HCT116 (cell line): ENCODE results near the gene KPNA4. TPM values are rescaled to one million over a fixed set of nuclear protein-coding genes. Genes with fewer than 3 reads are reported as not detected.
A peak's percentile ranks its signal among the peaks of the same experiment; 100 is the strongest.

ENCODE experiments used
- ATAC-seq: fragments of 200-7000 bp; cut with Tn5 transposase; 2 replicates; pipeline ENCODE4 v1.9.1; 2020; ENCODE audit warnings: mild to moderate bottlenecking, moderate library complexity
- BruUV-seq: library from RNA; stranded (reverse); fragments of 400-500 nt; replicated peaks from 2 replicates; lab custom pipeline; 2021; lab: Mats Ljungman, UMichigan
- CTCF ChIA-PET: fragments of 300-600 bp; sonication (Branson Sonifier 250); formaldehyde crosslinking; loops from one replicate; lab custom pipeline; 2021; ENCODE audit warnings: antibody characterized with exemption; lab: Charles Lee
- POLR2A ChIA-PET: fragments of 300-600, 350-600 bp; sonication (Branson Sonifier 250); formaldehyde crosslinking; loops from one replicate; lab custom pipeline; 2021; ENCODE audit warnings: antibody characterized with exemption; lab: Charles Lee
- RAD21 ChIA-PET, 2 experiments: fragments of 300-600 bp; sonication (Branson Sonifier 250); formaldehyde crosslinking; loops; one replicate each; lab custom pipeline; 2023; ENCODE audit warnings: low total read pairs in 2 of 2; ENCODE audit not compliant: uncharacterized antibody in 2 of 2, unreplicated experiment in 2 of 2, low non-redundant PET in 1 of 2; lab: Charles Lee
- DNase-seq: peaks from one replicate; pipeline ENCODE4 v3.0.0-alpha.2; 2010; ENCODE audit warnings: low read depth, low spot score
- H2AFZ ChIP-seq: fragments of 200-600 bp; shearing (Covaris generic), sonication (generic); 2 replicates; pipeline ENCODE4 v1.6.1; 2017; ENCODE audit warnings: low read depth, mixed run types, mixed read lengths, antibody characterized with exemption, low read length; ENCODE audit not compliant: poor library complexity, severe bottlenecking
- H3K27ac ChIP-seq: 2 replicates; pipeline ENCODE4 v1.5.1; 2012; ENCODE audit warnings: low read depth, low read length
- H3K27me3 ChIP-seq: fragments of 200-600 bp; sonication (generic); 2 replicates; pipeline ENCODE4 v1.6.1; 2016; ENCODE audit warnings: mixed run types, low read length, mixed read lengths; ENCODE audit not compliant: insufficient read depth
- H3K36me3 ChIP-seq, 2 experiments: fragments of 200-500 bp in 1 of 2; fragments of 200-600 bp in 1 of 2; sonication (Bioruptor generic) in 1 of 2; sonication (generic) in 1 of 2; 2 replicates each; pipeline versions ENCODE4 v1.5.1 to v1.6.1; 2014 to 2016; ENCODE audit warnings: low read length in 2 of 2, inconsistent platforms in 1 of 2, mixed read lengths in 1 of 2, mixed run types in 1 of 2; ENCODE audit not compliant: insufficient read depth in 2 of 2, control insufficient read depth in 1 of 2
- H3K4me1 ChIP-seq, 2 experiments: fragments of 200-600 bp in 1 of 2; sonication (generic) in 1 of 2; 2 replicates each; pipeline versions ENCODE4 v1.5.1 to v1.6.1; 2012 to 2017; ENCODE audit warnings: low read length in 2 of 2, inconsistent platforms in 1 of 2, mild to moderate bottlenecking in 1 of 2, mixed read lengths in 1 of 2, mixed run types in 1 of 2, moderate library complexity in 1 of 2; ENCODE audit not compliant: insufficient read depth in 2 of 2, control insufficient read depth in 1 of 2
- H3K4me2 ChIP-seq: fragments of 200-600 bp; sonication (generic); 2 replicates; pipeline ENCODE4 v1.6.1; 2017; ENCODE audit warnings: mixed run types, low read length, mixed read lengths
- H3K4me3 ChIP-seq, 2 experiments: fragments of 200-600 bp in 1 of 2; sonication (generic) in 1 of 2; replicated peaks in 1 of 2; 2 replicates each; pipeline ENCODE4 v1.5.1; 2011 to 2016; ENCODE audit warnings: low read length in 2 of 2, control low read depth in 1 of 2, low read depth in 1 of 2, mild to moderate bottlenecking in 1 of 2, mixed read lengths in 1 of 2, mixed run types in 1 of 2
- H3K79me2 ChIP-seq: fragments of 200-600 bp; sonication (generic); 2 replicates; pipeline ENCODE4 v1.6.1; 2017; ENCODE audit warnings: mild to moderate bottlenecking, mixed run types, low read length, moderate library complexity, mixed read lengths; ENCODE audit not compliant: insufficient read depth
- H3K9ac ChIP-seq: fragments of 200-600 bp; sonication (generic); 2 replicates; pipeline ENCODE4 v1.6.1; 2016; ENCODE audit warnings: low read length, mixed read lengths
- H3K9me2 ChIP-seq: fragments of 200-600 bp; sonication (generic), shearing (Covaris generic); 2 replicates; pipeline ENCODE4 v1.6.1; 2017; ENCODE audit warnings: mixed run types, mild to moderate bottlenecking, moderate library complexity; ENCODE audit not compliant: insufficient read depth
- H3K9me3 ChIP-seq, 2 experiments: fragments of 200-500 bp in 1 of 2; fragments of 200-600 bp in 1 of 2; sonication (Bioruptor generic) in 1 of 2; sonication (generic) in 1 of 2; 2 replicates each; pipeline ENCODE4 v1.6.1; 2014 to 2017; ENCODE audit warnings: low read length in 2 of 2, mixed read lengths in 2 of 2, inconsistent platforms in 1 of 2, low read depth in 1 of 2, mild to moderate bottlenecking in 1 of 2, mixed run types in 1 of 2, moderate library complexity in 1 of 2; ENCODE audit not compliant: control insufficient read depth in 1 of 2, insufficient read depth in 1 of 2
- H4K20me1 ChIP-seq: fragments of 200-600 bp; sonication (generic), shearing (Covaris generic); 2 replicates; pipeline ENCODE4 v1.6.1; 2017; ENCODE audit warnings: mixed run types, mild to moderate bottlenecking, moderate library complexity; ENCODE audit not compliant: insufficient read depth
- JUND ChIP-seq: IDR thresholded peaks from 2 replicates; pipeline ENCODE4 v1.6.1; 2012
- POLR2A ChIP-seq: IDR thresholded peaks from 2 replicates; pipeline ENCODE4 v1.7.0; 2011; ENCODE audit warnings: borderline replicate concordance; ENCODE audit not compliant: insufficient read depth, insufficient read length; ENCODE audit errors: extremely low read depth
- RAD21 ChIP-seq: IDR thresholded peaks from 2 replicates; pipeline ENCODE4 v1.6.1; 2012; ENCODE audit warnings: low read depth, mild to moderate bottlenecking
- REST ChIP-seq: IDR thresholded peaks from 2 replicates; pipeline ENCODE4 v1.6.1; 2012; ENCODE audit warnings: low read depth
- SP1 ChIP-seq: IDR thresholded peaks from 2 replicates; pipeline ENCODE4 v1.6.1; 2012; ENCODE audit warnings: low read depth
- TCF7L2 ChIP-seq: IDR thresholded peaks from 2 replicates; pipeline ENCODE4 v1.7.0; 2011; ENCODE audit warnings: borderline replicate concordance, inconsistent platforms; ENCODE audit not compliant: insufficient read depth, insufficient read length; ENCODE audit errors: extremely low read depth
- intact Hi-C: fragments of 100-400 bp; cut with micrococcal nuclease; formaldehyde crosslinking; loops from 2 replicates; pipeline ENCODE4 v1.10.0; 2022
- total RNA-seq: library from RNA; stranded (reverse); gene quantifications from one replicate; pipeline ENCODE4 v1.2.1, GENCODE V29; 2021; ENCODE audit not compliant: unreplicated experiment
- TF ChIP-seq, protein P1 (sequence below): IDR thresholded peaks from 2 replicates; pipeline ENCODE4 v1.6.1; 2012

KPNA4 gene
- total RNA-seq, 1 experiment from 2014 or later, result 43.1 TPM

DNA sequence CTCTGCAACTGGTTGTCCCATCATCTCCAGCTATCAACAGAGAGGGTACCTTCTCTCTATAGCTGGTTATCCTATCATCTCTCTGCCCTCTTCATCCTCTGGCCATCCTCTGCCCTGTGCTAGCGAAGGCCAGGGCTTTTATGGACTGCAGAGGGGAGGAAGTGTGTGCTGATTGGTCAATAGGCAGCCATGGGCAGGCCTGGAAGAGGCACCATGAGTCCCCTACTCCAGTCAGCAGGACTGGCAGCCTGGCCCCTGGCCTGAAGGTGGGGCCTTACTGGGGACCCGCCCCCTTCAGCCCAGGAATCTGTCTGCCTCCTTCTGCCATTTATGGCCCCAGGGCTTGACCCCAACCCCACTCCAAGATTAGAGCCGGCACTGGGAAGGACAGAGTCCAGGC is 105.3 kb downstream of the KPNA4 start:
- H3K36me3 ChIP-seq, result no peaks in the 10 kb centered on the region
- H4K20me1 ChIP-seq, result no peaks in the 10 kb centered on the region
- BruUV-seq, result no TSS peak
- TF ChIP-seq REST, result no peak
- TF ChIP-seq, all 23 proteins: peak for 0
- Histone ChIP-seq H3K27ac (no peak overlapping the region), H2AFZ (no peak overlapping the region), H3K27me3 (no peaks in the 10 kb centered on the region), H3K79me2 (no peaks in the 10 kb centered on the region), H3K4me1 (no peaks in the 10 kb centered on the region), H3K9me3 (no peaks in the 10 kb centered on the region), H3K4me3 (no peak overlapping the region), H3K9me2 (no peaks in the 10 kb centered on the region), H3K4me2 (no peak overlapping the region), H3K9ac (no peak overlapping the region)
- CTCF ChIA-PET, result no interaction called here
- DNase-seq (no peak), ATAC-seq (0 out of 2 replicates have a peak, but pooled peaks have one; percentile 52)
- intact Hi-C loops, result no loop called here
- RAD21 ChIA-PET, result no interaction called here
- POLR2A ChIA-PET, result no interaction called here

- Histone ChIP-seq H3K4me3 (no peak overlapping the region), H3K9ac (no peak overlapping the region), H3K36me3 (no peaks in the 10 kb centered on the region), H2AFZ (no peak overlapping the region), H3K9me3 (no peaks in the 10 kb centered on the region), H3K4me2 (no peak overlapping the region), H3K4me1 (no peaks in the 10 kb centered on the region), H3K27me3 (no peaks in the 10 kb centered on the region), H4K20me1 (no peaks in the 10 kb centered on the region), H3K9me2 (no peaks in the 10 kb centered on the region), H3K79me2 (no peaks in the 10 kb centered on the region), H3K27ac (no peak overlapping the region)
- ChIA-PET RAD21 (no interaction called here), CTCF (no interaction called here), POLR2A (no interaction called here)
- no TSS peak for BruUV-seq
- no peak for DNase-seq
- ATAC-seq, result no peak
- intact Hi-C loops, result no loop called here
- TF ChIP-seq RAD21, result no peak
- TF ChIP-seq REST, result no peak
- TF ChIP-seq, protein P1, sequence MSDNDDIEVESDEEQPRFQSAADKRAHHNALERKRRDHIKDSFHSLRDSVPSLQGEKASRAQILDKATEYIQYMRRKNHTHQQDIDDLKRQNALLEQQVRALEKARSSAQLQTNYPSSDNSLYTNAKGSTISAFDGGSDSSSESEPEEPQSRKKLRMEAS, result no peak
- TF ChIP-seq TCF7L2, result no peak
- TF ChIP-seq SP1, result no peak
- TF ChIP-seq POLR2A, result no peak
- TF ChIP-seq JUND, result no peak
Measured at GRCh38 chr3:160459450-160459970, 105.9 kb downstream of the KPNA4 start.
